K562 (cell line): ENCODE results near the gene ZDHHC18. TPM values are rescaled to one million over a fixed set of nuclear protein-coding genes. Genes with fewer than 3 reads are reported as not detected.

Experiments
- ATAC-seq: fragments of 200-7000 bp; cut with Tn5 transposase; 3 replicates; pipeline ENCODE4 v1.9.1; 2020; ENCODE audit warnings: moderate library complexity
- BruUV-seq: library from RNA; stranded (reverse); fragments of 400-500 nt; replicated peaks from 2 replicates; lab custom pipeline; 2021; lab: Mats Ljungman, UMichigan
- CTCF ChIA-PET: fragments of 300-600 bp; formaldehyde crosslinking; extraction: SDS; loops from one replicate; lab custom pipeline; 2021; ENCODE audit warnings: low intra/inter-chr PET ratio; lab: Yijun Ruan, JAX
- POLR2A ChIA-PET: fragments of 300-600, 350-650 bp; sonication (Branson Sonifier 250); formaldehyde crosslinking; extraction: SDS; loops from one replicate; lab custom pipeline; 2021; ENCODE audit warnings: antibody characterized with exemption, inconsistent platforms; lab: Yijun Ruan, JAX
- DNase-seq, 4 experiments: peaks; one replicate each; pipeline versions ENCODE4 v3.0.0 to v3.0.0-alpha.2; 2011 to 2018; ENCODE audit warnings: low spot score in 3 of 4, mixed read lengths in 3 of 4; ENCODE audit errors: extremely low read depth in 1 of 4
- FAIRE-seq: peaks from 2 replicates; lab custom pipeline; 2011; peaks lifted over from hg19 to GRCh38; lab: Jason Lieb, UNC
- H2AFZ ChIP-seq: 2 replicates; pipeline ENCODE4 v1.6.0; 2011; ENCODE audit warnings: low read depth, low read length, control low read depth, inconsistent platforms
- H3K27ac ChIP-seq: fragments of 200-600 bp; 3 replicates; pipeline ENCODE4 v1.8.0; 2011; ENCODE audit warnings: low read depth, mild to moderate bottlenecking, control low read depth, inconsistent platforms, low read length, moderate library complexity, mixed read lengths; ENCODE audit errors: extremely low read depth
- H3K27me3 ChIP-seq, 2 experiments: fragments of 300-600 bp in 1 of 2; 2 replicates in 1 of 2; 3 replicates in 1 of 2; pipeline versions ENCODE4 v1.6.0 to v1.8.0; 2011; ENCODE audit warnings: inconsistent platforms in 2 of 2, low read length in 2 of 2, mild to moderate bottlenecking in 1 of 2, mixed read lengths in 1 of 2, moderate library complexity in 1 of 2; ENCODE audit not compliant: control insufficient read depth in 2 of 2, insufficient read depth in 2 of 2
- H3K36me3 ChIP-seq: fragments of 300-600 bp; 3 replicates; pipeline ENCODE4 v1.8.0; 2011; ENCODE audit warnings: mild to moderate bottlenecking, low read length, inconsistent platforms; ENCODE audit not compliant: control insufficient read depth, insufficient read depth
- H3K4me1 ChIP-seq, 2 experiments: fragments of 200-600 bp in 1 of 2; replicated peaks in 1 of 2; 2 replicates in 1 of 2; 3 replicates in 1 of 2; pipeline versions ENCODE4 v1.5.1 to v1.8.0; 2011; ENCODE audit warnings: inconsistent platforms in 2 of 2, low read length in 2 of 2, mild to moderate bottlenecking in 1 of 2, mixed read lengths in 1 of 2, moderate library complexity in 1 of 2; ENCODE audit not compliant: control insufficient read depth in 2 of 2, insufficient read depth in 2 of 2
- H3K4me2 ChIP-seq: 2 replicates; pipeline ENCODE4 v1.6.1; 2011; ENCODE audit warnings: low read length, control low read depth, inconsistent platforms, mixed read lengths; ENCODE audit not compliant: insufficient read depth
- H3K4me3 ChIP-seq: fragments of 200-600 bp; sonication (generic), shearing (Covaris generic); 2 replicates; pipeline ENCODE4 v1.5.1; 2016; ENCODE audit warnings: control low read depth, inconsistent platforms
- H3K79me2 ChIP-seq: fragments of 200-600 bp; 3 replicates; pipeline ENCODE4 v1.8.0; 2011; ENCODE audit warnings: low read length, inconsistent platforms; ENCODE audit not compliant: control insufficient read depth, insufficient read depth
- H3K9ac ChIP-seq, 2 experiments: 2 replicates each; pipeline versions ENCODE4 v1.6.0 to v1.6.1; 2011; ENCODE audit warnings: low read depth in 2 of 2, low read length in 2 of 2, control low read depth in 1 of 2, inconsistent platforms in 1 of 2, mild to moderate bottlenecking in 1 of 2, mixed read lengths in 1 of 2; ENCODE audit not compliant: insufficient read depth in 1 of 2
- H3K9me1 ChIP-seq: one replicate; pipeline ENCODE4 v1.6.0; 2011; ENCODE audit warnings: inconsistent platforms, mild to moderate bottlenecking, low read length, moderate library complexity; ENCODE audit not compliant: control insufficient read depth, insufficient read depth
- H3K9me3 ChIP-seq: replicated peaks from 2 replicates; pipeline ENCODE4 v1.5.1; 2011; ENCODE audit warnings: low read depth, low read length, inconsistent platforms; ENCODE audit not compliant: control insufficient read depth, insufficient read depth
- H4K20me1 ChIP-seq: replicated peaks from 2 replicates; pipeline ENCODE4 v1.6.1; 2011; ENCODE audit warnings: low read length, inconsistent platforms, mixed read lengths; ENCODE audit not compliant: control insufficient read depth, insufficient read depth
- ASH1L ChIP-seq: fragments of 450-650 bp; IDR thresholded peaks from 2 replicates; pipeline ENCODE4 v1.6.1; 2018; ENCODE audit warnings: borderline replicate concordance, mild to moderate bottlenecking, low read depth; ENCODE audit not compliant: partially characterized antibody
- MNT ChIP-seq, 2 experiments: fragments of 450-650 bp; conservative IDR thresholded peaks; 2 replicates each; pipeline ENCODE4 v1.6.1; 2017; ENCODE audit warnings: mild to moderate bottlenecking in 2 of 2, moderate library complexity in 2 of 2
- ZNF79 ChIP-seq: fragments of 250-450 bp; sonication (Bioruptor Pico); IDR thresholded peaks from 2 replicates; pipeline ENCODE4 v1.4.0; 2020; ENCODE audit warnings: low read depth, mild to moderate bottlenecking, moderate library complexity
- WGBS: fragments of 100-300 bp; shearing (Covaris generic); methylation state at CpG from one replicate; pipeline ENCODE4 v1.1.6; 2016; ENCODE audit warnings: low coverage, mixed read lengths; ENCODE audit not compliant: insufficient coverage; ENCODE audit errors: missing lambda C conversion rate; 5-methylcytosine and 5-hydroxymethylcytosine counted together
- in situ Hi-C: fragments of 300-500 bp; cut with MboI; formaldehyde crosslinking; loops from 4 replicates; pipeline ENCODE4 v1.15.0; 2018; ENCODE audit warnings: inconsistent platforms, mixed read lengths
- intact Hi-C: fragments of 100-400 bp; cut with micrococcal nuclease; formaldehyde crosslinking; loops from 2 replicates; pipeline ENCODE4 v1.14.2; 2022
- polyA plus RNA-seq, 8 experiments: library from polyadenylated mRNA; depleted of rRNA in 4 of 8; stranded (reverse) in 5 of 8; unstranded in 3 of 8; fragments of >200 nt; fragmentation: Nextera tagmentation in 2 of 8; fragmentation: Illumina TruSeq in 1 of 8; extraction: Ambion mirVana in 2 of 8; extraction: Trizol in 1 of 8; gene quantifications; 2 replicates each; pipeline versions ENCODE4 v1.2.1 to v1.2.3, GENCODE V29; 2011 to 2014; ENCODE audit warnings: inconsistent platforms in 1 of 8, missing spikeins in 1 of 8
- total RNA-seq, 7 experiments: library from RNA; depleted of rRNA in 6 of 7; stranded (reverse); fragments of >200 nt in 6 of 7; fragmentation: Illumina TruSeq in 2 of 7; extraction: Trizol in 2 of 7; gene quantifications; 2 replicates each; pipeline versions ENCODE4 v1.2.1 to v1.2.3, GENCODE V29; 2011 to 2021; ENCODE audit warnings: low replicate concordance in 1 of 7

Gene ZDHHC18
- total and polyA plus RNA-seq, 9 of the 15 experiments (the other 6 are each of a cell fraction or from before 2014, with no cell fraction given), result 0.42 to 35.6 (median 15.8) TPM

GRCh38 chr1:26882696-26883463 is 56.4 kb downstream of the ZDHHC18 start:
- no peak overlapping the region for H3K4me3 ChIP-seq
- no peaks in the 10 kb centered on the region for H4K20me1 ChIP-seq
- no peak for DNase-seq
- H3K4me2 ChIP-seq, result no peak overlapping the region
- no peak for FAIRE-seq
- intact Hi-C loops, result no loop called here
- no peaks in the 10 kb centered on the region for H3K9me3 ChIP-seq
- ChIA-PET CTCF (no interaction called here), POLR2A (interaction anchor here (0.6 to 12.0 kb wide), 9 partner anchors 8 to 329 kb away, joined by 3 to 110 read pairs (median 4); partner anchors contain the start of genes GPATCH3 and GPN2)
- no peak overlapping the region for H3K27ac ChIP-seq
- H3K4me1 ChIP-seq, result no peaks in the 10 kb centered on the region
- peak overlapping the region in 1 of 2 experiments; percentile 17; a peak in 1 of 4 replicates for H3K9ac ChIP-seq
- no peak for ATAC-seq
- in situ Hi-C loops, result no loop called here
- BruUV-seq, result TSS peak; percentile 25
- no peaks in the 10 kb centered on the region for H3K9me1 ChIP-seq
- WGBS, result 80% methylated on average over 5 of the region's 5 CpGs
- peaks cover 86% of the 10 kb centered on the region for H3K36me3 ChIP-seq
- TF ChIP-seq MNT (conservative IDR thresholded peaks at IDR 0.05) (no peak), ZNF79 (CRISPR knock-in tag) (no peak), ASH1L (no peak)
- H3K79me2 ChIP-seq, result no peaks in the 10 kb centered on the region
- H2AFZ ChIP-seq, result no peak overlapping the region
- no peaks in the 10 kb centered on the region for H3K27me3 ChIP-seq
